Stimulated activated CD4-positive, alpha-beta T cell treated with anti-CD3 and anti-CD28 coated beads, TNF-alpha, amount 100 ng/mL, for 48 hours (primary cell): ENCODE results near the gene ZNF467.

Source experiments
- DNase-seq, 3 donors: peaks; one replicate each; pipeline ENCODE4 v3.0.0-alpha.2; 2020; ENCODE audit warnings: low read depth in 3 of 3

ZNF467 gene

GRCh38 chr7:149727899-149728476 is 45.4 kb downstream of the ZNF467 start:
- DNase-seq: no peak

- no peak for DNase-seq
Measured at GRCh38 chr7:149727053-149727898, 46.1 kb downstream of the ZNF467 start.

- DNase-seq: no peak
Measured at GRCh38 chr7:149725916-149726315, 47.5 kb downstream of the ZNF467 start.

- DNase-seq: no peak
Measured at GRCh38 chr7:149725426-149725821, 48.0 kb downstream of the ZNF467 start.

- DNase-seq: no peak
Measured at GRCh38 chr7:149724661-149725425, 48.5 kb downstream of the ZNF467 start.

- DNase-seq: no peak
Measured at GRCh38 chr7:149723795-149724495, 49.4 kb downstream of the ZNF467 start.

GRCh38 chr7:149723082-149723767 is 50.2 kb downstream of the ZNF467 start:
- DNase-seq: no peak

GRCh38 chr7:149722356-149722957 is 50.9 kb downstream of the ZNF467 start:
- DNase-seq: no peak

- no peak for DNase-seq
Measured at GRCh38 chr7:149721084-149721601, 52.2 kb downstream of the ZNF467 start.

GRCh38 chr7:149720372-149721083 is 52.9 kb downstream of the ZNF467 start:
- DNase-seq: no peak

- DNase-seq: no peak
Measured at GRCh38 chr7:149719912-149720335, 53.5 kb downstream of the ZNF467 start.

- no peak for DNase-seq
Measured at GRCh38 chr7:149719050-149719899, 54.1 kb downstream of the ZNF467 start.

GRCh38 chr7:149718730-149719049 is 54.7 kb downstream of the ZNF467 start:
- no peak for DNase-seq

GRCh38 chr7:149717481-149717880 is 55.9 kb downstream of the ZNF467 start:
- no peak for DNase-seq

GRCh38 chr7:149716932-149717307 is 56.5 kb downstream of the ZNF467 start:
- DNase-seq: no peak

GRCh38 chr7:149716007-149716931 is 57.1 kb downstream of the ZNF467 start:
- DNase-seq: no peak

GRCh38 chr7:149715476-149715875 is 57.9 kb downstream of the ZNF467 start:
- DNase-seq: no peak

GRCh38 chr7:149714910-149715471 is 58.4 kb downstream of the ZNF467 start:
- DNase-seq: peak in 1 of 3 donors; percentile 15
